OCI-LY7 (cell line): ENCODE data around the gene CDH6.

Experiments
- EZH2phosphoT487 ChIP-seq: fragments of 200-600 bp; sonication (generic); IDR thresholded peaks from 2 replicates; pipeline ENCODE4 v1.6.1; 2018; ENCODE audit warnings: low read depth, borderline replicate concordance, mild to moderate bottlenecking, mixed run types, antibody characterized with exemption, low read length, moderate library complexity, mixed read lengths
- TF ChIP-seq, protein P1 (sequence below): fragments of 200-600 bp; sonication (generic); conservative IDR thresholded peaks from 2 replicates; pipeline ENCODE4 v1.5.1; 2014; ENCODE audit warnings: mild to moderate bottlenecking, antibody characterized with exemption, low read length, moderate library complexity, mixed read lengths

DNA sequence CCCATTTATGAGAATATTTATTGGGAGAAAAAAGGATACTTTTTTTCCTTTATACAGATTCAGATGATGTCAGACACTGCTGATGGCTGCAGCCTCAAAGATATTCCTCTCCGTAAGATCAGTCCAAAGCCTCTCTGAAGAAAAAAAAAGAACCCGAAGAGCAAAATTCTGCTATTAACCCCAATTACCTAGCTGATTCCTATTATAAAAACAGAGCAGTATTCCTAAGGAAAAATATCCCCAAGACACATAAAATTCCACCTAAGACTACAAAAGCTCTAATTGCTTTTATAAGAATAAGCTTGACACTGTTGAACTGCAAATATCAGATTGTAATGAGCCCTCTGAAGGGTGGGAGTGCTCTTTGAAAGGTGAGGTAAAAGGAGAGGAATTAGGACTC, 138.7 kb downstream of the CDH6 start:
- TF ChIP-seq, protein P1, sequence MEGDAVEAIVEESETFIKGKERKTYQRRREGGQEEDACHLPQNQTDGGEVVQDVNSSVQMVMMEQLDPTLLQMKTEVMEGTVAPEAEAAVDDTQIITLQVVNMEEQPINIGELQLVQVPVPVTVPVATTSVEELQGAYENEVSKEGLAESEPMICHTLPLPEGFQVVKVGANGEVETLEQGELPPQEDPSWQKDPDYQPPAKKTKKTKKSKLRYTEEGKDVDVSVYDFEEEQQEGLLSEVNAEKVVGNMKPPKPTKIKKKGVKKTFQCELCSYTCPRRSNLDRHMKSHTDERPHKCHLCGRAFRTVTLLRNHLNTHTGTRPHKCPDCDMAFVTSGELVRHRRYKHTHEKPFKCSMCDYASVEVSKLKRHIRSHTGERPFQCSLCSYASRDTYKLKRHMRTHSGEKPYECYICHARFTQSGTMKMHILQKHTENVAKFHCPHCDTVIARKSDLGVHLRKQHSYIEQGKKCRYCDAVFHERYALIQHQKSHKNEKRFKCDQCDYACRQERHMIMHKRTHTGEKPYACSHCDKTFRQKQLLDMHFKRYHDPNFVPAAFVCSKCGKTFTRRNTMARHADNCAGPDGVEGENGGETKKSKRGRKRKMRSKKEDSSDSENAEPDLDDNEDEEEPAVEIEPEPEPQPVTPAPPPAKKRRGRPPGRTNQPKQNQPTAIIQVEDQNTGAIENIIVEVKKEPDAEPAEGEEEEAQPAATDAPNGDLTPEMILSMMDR: no peak
- no peak for TF ChIP-seq EZH2phosphoT487
